ENCODE data around the gene PARP2.

DNA sequence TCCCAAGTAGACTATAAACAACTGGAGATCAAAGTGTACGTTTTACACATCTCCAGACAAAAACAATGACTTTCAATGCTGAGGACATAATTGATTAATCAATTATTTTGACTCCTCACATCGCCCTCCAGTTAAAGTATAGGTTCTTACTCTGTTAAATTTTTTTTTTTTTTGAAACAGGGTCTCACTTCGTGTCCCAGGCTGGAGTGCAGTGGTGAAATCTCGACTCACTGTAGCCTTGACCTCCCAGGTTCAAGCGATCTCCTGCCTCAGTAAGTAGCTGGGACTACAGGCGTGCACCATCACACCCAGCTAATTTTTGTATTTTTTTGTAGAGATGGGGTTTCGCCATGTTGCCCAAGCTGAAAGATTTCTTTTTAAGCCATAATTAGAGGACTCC is 9.4 kb upstream of the PARP2 start:
- TF ChIP-seq EZH2 (IDR thresholded peaks at IDR 0.05) (no peak), POLR2AphosphoS5 (IDR thresholded peaks at IDR 0.05; ENCODE audit: borderline replicate concordance, low read depth, low read length) (no peak), FOXP2 (optimal IDR thresholded peaks at IDR 0.05; ENCODE audit: control extremely low read depth, extremely low read length, insufficient read depth) (no peak)

Data from SK-N-MC (cell line).